HG03039 (cell line): ENCODE data around the gene RGPD4.
"Not testable (repeated sequence)": the region's sequence is repeated elsewhere in the genome, so short reads cannot be mapped to it uniquely, and the experiment has no call there.

Experiments
- ATAC-seq: cut with Tn5 transposase; IDR thresholded peaks from one replicate; pipeline ENCODE4 v1.9.1; 2021; ENCODE audit warnings: mild to moderate bottlenecking, moderate library complexity; ENCODE audit not compliant: unreplicated experiment

RGPD4 gene

DNA sequence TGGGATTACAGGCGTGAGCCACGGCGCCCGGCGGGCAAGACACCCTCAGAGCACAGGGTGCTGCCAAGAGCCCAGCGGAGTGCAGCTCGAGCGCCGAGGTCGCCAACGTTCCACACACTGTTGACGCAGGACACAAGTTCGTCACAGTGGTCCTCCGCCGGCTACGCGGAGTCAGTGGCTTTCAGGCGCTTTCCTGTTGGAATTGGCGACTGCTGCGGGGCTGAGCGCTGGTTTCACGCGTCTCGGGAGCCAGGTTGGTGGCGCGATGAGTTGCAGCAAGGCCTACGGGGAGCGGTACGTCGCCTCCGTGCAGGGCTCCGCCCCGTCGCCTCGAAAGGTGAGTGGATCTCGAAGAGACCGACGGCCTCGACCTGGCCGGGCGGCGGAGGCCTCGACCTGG, at the start of gene RGPD4:
Gene RGPD4, plus strand, starts transcription at position 144 of the 400 bp plus-strand sequence. Its CDS starts 122 bp downstream, at position 266.
- not testable (repeated sequence) for ATAC-seq

- ATAC-seq = no peak
These were observed 48.7 kb upstream of the RGPD4 start for GRCh38 chr2:107777974-107778373.

DNA sequence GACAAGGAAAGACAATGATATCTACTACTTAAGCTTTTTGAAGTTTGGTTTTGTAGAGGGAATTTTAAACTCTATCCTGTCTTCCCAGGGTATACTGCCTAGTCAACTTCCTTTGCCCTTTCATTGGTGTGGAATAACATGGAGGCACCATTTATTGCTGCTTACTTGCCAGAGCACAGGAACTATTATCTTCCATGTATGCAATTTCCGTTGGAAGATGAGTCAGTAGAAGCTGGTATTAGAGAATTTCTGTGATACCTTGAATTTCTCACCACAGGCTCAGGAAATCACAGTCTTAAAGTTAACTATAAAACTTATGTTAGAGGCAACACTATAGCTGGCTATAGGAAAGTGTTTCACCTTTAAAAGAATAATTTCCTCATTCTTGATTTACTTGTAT, 40.9 kb upstream of the RGPD4 start:
- ATAC-seq = no peak

GRCh38 chr2:107790837-107791236, 35.9 kb upstream of the RGPD4 start:
- ATAC-seq = no peak

DNA sequence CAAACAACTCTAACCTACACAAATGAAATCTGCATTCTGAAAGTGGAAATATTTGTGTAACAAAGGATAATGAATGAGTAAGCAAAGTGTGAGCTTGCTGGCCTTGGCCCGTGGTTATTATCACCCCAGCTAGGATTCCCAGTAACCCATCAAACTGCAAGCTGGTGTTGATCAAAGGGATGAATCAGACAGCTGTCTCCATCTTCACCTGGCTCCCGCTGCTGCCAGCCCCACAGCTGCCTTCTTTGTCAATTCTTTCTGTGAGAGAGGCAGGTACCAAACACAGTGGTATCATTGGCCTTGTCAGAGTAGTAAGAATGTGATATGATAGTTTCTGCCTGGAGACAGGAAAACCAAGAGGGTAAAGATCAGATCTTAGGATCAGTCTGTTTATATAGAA, 25.2 kb upstream of the RGPD4 start:
- no peak for ATAC-seq

- no peak for ATAC-seq
These were observed 21.8 kb upstream of the RGPD4 start for GRCh38 chr2:107804608-107805498.

- ATAC-seq = no peak
These were observed 19.8 kb upstream of the RGPD4 start for GRCh38 chr2:107806901-107807300.

- no peak for ATAC-seq
These were observed 18.7 kb upstream of the RGPD4 start for GRCh38 chr2:107807988-107808387.

DNA sequence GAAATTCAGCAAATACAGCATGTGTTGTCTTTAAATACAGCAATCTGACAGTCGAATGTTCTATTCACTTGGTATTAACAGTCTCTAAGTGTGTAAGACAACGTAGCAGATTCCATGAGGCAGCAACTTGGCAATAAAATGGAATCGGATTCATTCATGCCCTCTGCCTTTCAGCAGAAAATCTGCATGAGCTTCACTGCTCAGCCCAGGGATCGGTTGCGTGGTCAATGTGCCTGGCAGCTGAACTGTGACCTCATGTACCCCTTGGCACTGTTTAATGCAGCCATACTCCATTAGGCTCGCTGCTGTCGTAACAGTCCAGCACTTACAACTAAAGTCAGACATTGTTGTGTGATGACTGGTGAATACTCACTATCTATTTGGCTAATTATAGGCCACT, 17.7 kb upstream of the RGPD4 start:
- no peak for ATAC-seq

DNA sequence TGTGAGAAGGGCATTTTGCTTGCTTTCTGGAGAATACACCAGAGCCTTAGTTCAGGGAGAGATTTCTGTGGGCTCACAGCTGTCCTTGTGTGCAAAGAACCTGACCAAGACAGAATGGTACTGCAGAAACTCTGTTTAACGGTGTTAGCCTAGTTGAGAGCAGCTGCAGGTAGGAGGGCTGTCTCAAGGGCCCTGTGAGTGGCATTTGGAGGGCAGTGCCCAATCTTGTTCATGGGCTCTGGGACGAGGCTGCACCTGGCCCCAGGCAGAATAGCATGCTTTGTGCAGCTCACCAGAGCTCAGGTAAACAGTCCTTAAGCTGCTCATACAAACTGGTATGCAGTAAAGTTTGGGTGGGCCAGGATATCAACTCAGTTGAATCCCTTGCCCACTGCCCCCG, 16.9 kb upstream of the RGPD4 start:
- no peak for ATAC-seq

DNA sequence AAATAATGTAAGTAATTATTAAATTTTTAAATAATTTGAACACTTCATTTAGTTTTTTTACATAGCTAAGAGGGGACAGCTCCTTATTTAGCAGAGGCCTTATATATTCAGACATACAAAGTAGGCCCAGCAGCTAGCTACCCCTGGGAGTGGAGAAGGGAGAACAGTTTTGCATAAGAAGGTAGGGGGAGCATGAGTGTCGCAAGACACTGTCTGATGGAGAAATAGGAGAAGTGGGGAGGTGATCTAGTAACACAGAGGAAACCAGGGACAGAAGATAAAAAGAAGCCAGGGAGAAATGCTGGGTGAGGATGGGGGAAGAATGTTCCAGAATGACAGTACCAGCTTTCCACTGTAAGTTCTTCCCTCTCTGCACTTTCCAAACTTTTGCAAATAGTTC, 16.0 kb upstream of the RGPD4 start:
- ATAC-seq = no peak

DNA sequence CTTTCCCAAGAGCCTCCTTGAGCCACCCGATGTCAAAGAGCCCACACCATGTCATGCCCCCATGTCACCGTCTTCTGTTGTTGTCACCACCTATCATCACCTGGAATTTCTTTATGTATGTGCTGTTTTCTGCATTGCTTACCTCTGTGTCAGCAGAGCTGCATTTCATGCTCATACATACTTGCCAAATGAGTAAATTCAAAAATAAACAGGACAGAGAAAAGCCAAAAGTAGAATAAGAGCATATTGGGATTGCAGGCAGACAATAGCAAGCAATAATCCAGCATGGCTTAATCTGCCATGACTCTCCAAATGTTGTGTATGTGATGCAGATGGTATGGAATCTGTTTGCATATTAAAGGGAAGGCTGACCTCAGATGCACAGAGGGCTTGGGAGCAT, 15.3 kb upstream of the RGPD4 start:
- no peak for ATAC-seq

DNA sequence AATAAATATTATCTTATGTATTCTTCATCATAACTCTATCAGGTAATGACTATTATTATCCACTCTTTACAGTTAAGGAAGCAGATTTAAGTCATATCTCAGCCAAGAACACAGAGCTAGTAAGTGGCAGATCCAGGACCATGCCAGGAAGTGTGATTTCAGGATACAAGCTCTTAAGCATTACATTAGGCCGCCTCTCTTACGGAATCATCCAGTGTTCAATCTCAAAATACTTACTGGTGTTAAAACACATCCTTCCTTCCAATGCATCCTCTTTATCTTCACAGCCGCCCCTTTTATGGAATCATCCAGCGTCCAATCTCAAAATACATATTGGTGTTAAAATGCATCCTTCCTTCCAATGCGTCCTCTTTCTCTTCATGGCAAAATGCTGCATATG, 14.7 kb upstream of the RGPD4 start:
- no peak for ATAC-seq

DNA sequence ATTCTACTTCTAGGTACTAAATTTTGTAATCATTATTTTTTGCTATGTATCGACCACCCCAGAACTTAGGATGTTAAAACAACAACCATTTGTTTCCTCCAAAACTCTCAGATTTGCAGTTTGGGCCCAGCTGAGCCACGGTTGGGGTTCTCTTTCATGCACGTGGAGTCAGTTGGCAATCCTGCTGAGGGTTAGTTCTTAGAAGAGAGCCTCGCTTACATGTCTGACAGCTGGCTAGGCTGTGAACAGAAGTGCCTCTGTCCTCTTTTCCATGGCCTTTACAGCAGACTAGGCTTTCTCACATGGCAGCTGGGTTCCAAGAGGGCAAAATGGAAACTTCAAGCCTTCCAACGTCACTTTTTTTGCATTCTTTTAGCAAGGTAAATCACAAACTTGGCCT, 9.3 kb upstream of the RGPD4 start:
- ATAC-seq = no peak

- ATAC-seq = no peak
These were observed 4.4 kb upstream of the RGPD4 start for GRCh38 chr2:107822302-107822701.

GRCh38 chr2:107824451-107825205, 2.1 kb upstream of the RGPD4 start:
- ATAC-seq = no peak

DNA sequence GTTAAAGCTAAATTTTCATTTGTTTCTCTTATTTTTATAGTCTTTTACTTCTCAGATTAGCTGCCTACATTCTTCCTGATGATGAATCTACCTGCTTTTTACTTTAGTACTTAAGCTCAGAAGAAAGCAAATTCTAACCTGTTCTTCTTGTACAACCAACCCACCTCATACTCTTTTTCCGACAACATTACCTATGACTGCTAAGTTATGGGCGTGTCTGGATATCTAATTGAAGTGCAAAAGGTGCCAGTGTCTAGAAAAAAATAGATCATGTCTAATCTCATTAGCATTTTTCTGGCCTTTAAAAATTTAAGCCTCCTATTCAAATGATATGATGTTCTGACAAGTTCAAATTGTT, 1.5 kb upstream of the RGPD4 start:
- ATAC-seq = no peak

- ATAC-seq = not testable (repeated sequence)
These were observed 2.8 kb downstream of the RGPD4 start for GRCh38 chr2:107829514-107829913.

GRCh38 chr2:107833152-107833551, 6.5 kb downstream of the RGPD4 start:
- ATAC-seq = not testable (repeated sequence)

DNA sequence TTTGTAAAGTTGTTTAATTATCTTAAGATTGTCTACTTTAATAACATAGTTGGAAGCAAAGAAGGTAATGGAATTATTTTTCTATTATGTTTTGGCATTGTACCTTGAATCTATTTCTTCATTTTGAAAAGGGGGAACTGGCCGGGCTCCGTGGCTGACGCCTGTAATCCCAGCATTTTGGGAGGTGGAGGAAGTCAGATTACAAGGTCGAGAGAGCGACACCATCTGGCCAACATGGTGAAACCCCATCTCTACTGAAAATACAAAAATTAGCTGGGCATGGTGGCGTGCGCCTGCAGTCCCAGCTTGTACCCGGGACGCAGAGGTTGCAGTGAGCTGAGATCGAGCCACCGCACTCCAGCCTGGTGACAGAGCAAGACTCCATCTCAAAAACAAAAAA, 6.9 kb downstream of the RGPD4 start:
- not testable (repeated sequence) for ATAC-seq

DNA sequence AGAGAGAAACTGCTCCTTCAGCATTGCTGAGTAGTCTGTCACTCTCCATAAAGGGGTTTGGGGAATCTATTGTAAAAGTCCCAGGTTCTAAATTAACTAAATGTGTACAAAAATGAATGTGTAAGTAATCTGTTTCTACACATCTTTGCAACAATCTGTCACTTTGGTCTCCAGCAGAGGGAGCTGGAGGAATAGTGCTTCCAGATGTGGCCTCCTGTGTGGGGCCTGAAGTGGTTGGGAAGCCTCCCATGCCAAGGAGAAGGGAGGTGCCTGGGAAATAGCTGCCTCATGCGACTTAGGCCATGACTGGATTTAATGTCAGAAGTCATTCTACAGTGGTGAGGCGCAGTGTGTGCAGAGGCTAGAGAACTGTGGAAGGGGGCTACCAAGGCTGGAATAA, 89.4 kb downstream of the RGPD4 start:
- ATAC-seq = not testable (repeated sequence)

GRCh38 chr2:107916696-107917370, 90.1 kb downstream of the RGPD4 start:
- ATAC-seq = not testable (repeated sequence)
